Neural cell (in vitro differentiated cells): ENCODE measurements around the gene JUNB. TPM values are rescaled to one million over a fixed set of nuclear protein-coding genes. Genes with fewer than 3 reads are reported as not detected.

Source experiments
- H2AFZ ChIP-seq: fragments of 200-600, 300-800 bp; sonication (generic), shearing (Covaris generic); 2 replicates; pipeline ENCODE4 v1.6.0; 2014; ENCODE audit warnings: low read depth, mild to moderate bottlenecking, antibody characterized with exemption, low read length, moderate library complexity
- H3F3A ChIP-seq: fragments of 200-600 bp; shearing (Covaris generic); 2 replicates; pipeline ENCODE4 v1.6.1; 2016; ENCODE audit warnings: mild to moderate bottlenecking, moderate library complexity, mixed read lengths, antibody characterized with exemption, low read length; ENCODE audit not compliant: insufficient read depth, poor library complexity, severe bottlenecking
- H3K27ac ChIP-seq: fragments of 200-600, 300-800 bp; sonication (generic), shearing (Covaris generic); 2 replicates; pipeline ENCODE4 v1.5.1; 2014; ENCODE audit warnings: mild to moderate bottlenecking, low read length, moderate library complexity
- H3K27me3 ChIP-seq: fragments of 300-800, 200-600 bp; sonication (generic), shearing (Covaris generic); 2 replicates; pipeline ENCODE4 v1.6.0; 2014; ENCODE audit warnings: mild to moderate bottlenecking, low read depth, low read length, moderate library complexity; ENCODE audit not compliant: insufficient read depth
- H3K36me3 ChIP-seq: fragments of 300-800, 200-600 bp; sonication (generic), shearing (Covaris generic); 2 replicates; pipeline ENCODE4 v1.5.1; 2014; ENCODE audit warnings: mild to moderate bottlenecking, antibody characterized with exemption, low read length, moderate library complexity; ENCODE audit not compliant: insufficient read depth
- H3K4me2 ChIP-seq: fragments of 300-800, 200-600 bp; sonication (generic), shearing (Covaris generic); 2 replicates; pipeline ENCODE4 v1.6.0; 2014; ENCODE audit warnings: mild to moderate bottlenecking, low read length
- H3K4me3 ChIP-seq: fragments of 300-800, 200-600 bp; sonication (generic), shearing (Covaris generic); 2 replicates; pipeline ENCODE4 v1.5.1; 2014; ENCODE audit warnings: mild to moderate bottlenecking, low read length, moderate library complexity
- H3K79me2 ChIP-seq: fragments of 200-600 bp; shearing (Covaris generic); replicated peaks from 2 replicates; pipeline ENCODE4 v1.6.0; 2014; ENCODE audit warnings: mild to moderate bottlenecking, low read length, moderate library complexity; ENCODE audit not compliant: insufficient read depth
- H3K9ac ChIP-seq: fragments of 300-800, 200-600 bp; sonication (generic), shearing (Covaris generic); 2 replicates; pipeline ENCODE4 v1.6.1; 2016; ENCODE audit warnings: mild to moderate bottlenecking, low read length, mixed read lengths
- H3K9me2 ChIP-seq: fragments of 200-600 bp; shearing (Covaris generic); 2 replicates; pipeline ENCODE4 v1.6.1; 2016; ENCODE audit warnings: mild to moderate bottlenecking, low read length, mixed read lengths; ENCODE audit not compliant: insufficient read depth
- H3K9me3 ChIP-seq: fragments of 200-600, 300-800 bp; sonication (generic), shearing (Covaris generic); 2 replicates; pipeline ENCODE4 v1.6.1; 2016; ENCODE audit warnings: mild to moderate bottlenecking, mixed run types, low read length, moderate library complexity, mixed read lengths
- H4K20me1 ChIP-seq: fragments of 200-600 bp; shearing (Covaris generic); 2 replicates; pipeline ENCODE4 v1.6.1; 2016; ENCODE audit warnings: mild to moderate bottlenecking, mixed run types; ENCODE audit not compliant: insufficient read depth
- EP300 ChIP-seq: fragments of 450-650 bp; conservative IDR thresholded peaks from 2 replicates; pipeline ENCODE4 v1.6.1; 2014; ENCODE audit warnings: antibody characterized with exemption, mild to moderate bottlenecking, moderate library complexity; ENCODE audit not compliant: poor library complexity, severe bottlenecking
- EZH2 ChIP-seq: fragments of 200-600, 300-800 bp; shearing (Covaris generic), sonication (generic); IDR thresholded peaks from 2 replicates; pipeline ENCODE4 v1.6.1; 2014; ENCODE audit warnings: antibody characterized with exemption, low read length, borderline replicate concordance, mild to moderate bottlenecking; ENCODE audit not compliant: insufficient read depth, poor library complexity, severe bottlenecking
- MXI1 ChIP-seq: fragments of 450-650 bp; conservative IDR thresholded peaks from 2 replicates; pipeline ENCODE4 v1.6.1; 2014; ENCODE audit warnings: antibody characterized with exemption, mild to moderate bottlenecking; ENCODE audit not compliant: poor library complexity, severe bottlenecking
- POLR2AphosphoS5 ChIP-seq: IDR thresholded peaks from 2 replicates; pipeline ENCODE4 v1.6.1; 2012
- RAD21 ChIP-seq: fragments of 450-650 bp; conservative IDR thresholded peaks from 2 replicates; pipeline ENCODE4 v1.6.1; 2014; ENCODE audit warnings: antibody characterized with exemption, mild to moderate bottlenecking, moderate library complexity
- SMC3 ChIP-seq: fragments of 450-650 bp; conservative IDR thresholded peaks from 2 replicates; pipeline ENCODE4 v1.6.1; 2014; ENCODE audit warnings: antibody characterized with exemption, mild to moderate bottlenecking, moderate library complexity; ENCODE audit not compliant: poor library complexity
- TAF1 ChIP-seq: IDR thresholded peaks from 2 replicates; pipeline ENCODE4 v1.6.1; 2012; ENCODE audit warnings: low read depth
- polyA plus RNA-seq: library from polyadenylated mRNA; depleted of rRNA; stranded (reverse); fragments of >200 nt; gene quantifications from 2 replicates; pipeline ENCODE4 v1.2.3, GENCODE V29; 2014
- TF ChIP-seq, protein P1 (sequence below): IDR thresholded peaks from 2 replicates; pipeline ENCODE4 v1.6.1; 2012; ENCODE audit warnings: borderline replicate concordance
- TF ChIP-seq, protein P2 (sequence below): fragments of 450-650 bp; IDR thresholded peaks from 2 replicates; pipeline ENCODE4 v1.5.1; 2014; ENCODE audit warnings: antibody characterized with exemption, mild to moderate bottlenecking, moderate library complexity; ENCODE audit not compliant: poor library complexity, severe bottlenecking

The JUNB gene
- polyA plus RNA-seq, 1 donor from 2014 or later, result 18.7 TPM

DNA sequence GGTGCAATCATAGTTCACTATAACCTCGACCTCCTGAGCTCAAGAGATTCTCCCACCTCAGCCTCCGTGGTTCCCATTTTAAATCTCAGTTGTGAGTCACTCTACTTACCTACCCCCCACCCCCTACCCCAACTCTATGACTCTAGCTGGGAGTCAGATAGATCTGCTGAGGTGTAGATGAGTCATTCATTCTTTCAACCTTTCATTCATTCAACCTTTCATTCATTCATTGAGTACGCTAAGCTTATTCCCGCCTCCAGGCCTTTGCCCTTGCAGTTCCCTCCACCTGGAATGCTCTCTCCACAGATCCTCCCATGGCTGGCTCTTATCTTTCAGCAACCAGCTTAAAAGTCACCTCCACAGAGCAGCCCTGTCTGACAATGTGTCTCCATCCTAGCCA lies 45.9 kb downstream of the JUNB start:
- no peak for TF ChIP-seq MXI1
- no peak for TF ChIP-seq TAF1
- TF ChIP-seq EP300, result no peak
- TF ChIP-seq, protein P1, sequence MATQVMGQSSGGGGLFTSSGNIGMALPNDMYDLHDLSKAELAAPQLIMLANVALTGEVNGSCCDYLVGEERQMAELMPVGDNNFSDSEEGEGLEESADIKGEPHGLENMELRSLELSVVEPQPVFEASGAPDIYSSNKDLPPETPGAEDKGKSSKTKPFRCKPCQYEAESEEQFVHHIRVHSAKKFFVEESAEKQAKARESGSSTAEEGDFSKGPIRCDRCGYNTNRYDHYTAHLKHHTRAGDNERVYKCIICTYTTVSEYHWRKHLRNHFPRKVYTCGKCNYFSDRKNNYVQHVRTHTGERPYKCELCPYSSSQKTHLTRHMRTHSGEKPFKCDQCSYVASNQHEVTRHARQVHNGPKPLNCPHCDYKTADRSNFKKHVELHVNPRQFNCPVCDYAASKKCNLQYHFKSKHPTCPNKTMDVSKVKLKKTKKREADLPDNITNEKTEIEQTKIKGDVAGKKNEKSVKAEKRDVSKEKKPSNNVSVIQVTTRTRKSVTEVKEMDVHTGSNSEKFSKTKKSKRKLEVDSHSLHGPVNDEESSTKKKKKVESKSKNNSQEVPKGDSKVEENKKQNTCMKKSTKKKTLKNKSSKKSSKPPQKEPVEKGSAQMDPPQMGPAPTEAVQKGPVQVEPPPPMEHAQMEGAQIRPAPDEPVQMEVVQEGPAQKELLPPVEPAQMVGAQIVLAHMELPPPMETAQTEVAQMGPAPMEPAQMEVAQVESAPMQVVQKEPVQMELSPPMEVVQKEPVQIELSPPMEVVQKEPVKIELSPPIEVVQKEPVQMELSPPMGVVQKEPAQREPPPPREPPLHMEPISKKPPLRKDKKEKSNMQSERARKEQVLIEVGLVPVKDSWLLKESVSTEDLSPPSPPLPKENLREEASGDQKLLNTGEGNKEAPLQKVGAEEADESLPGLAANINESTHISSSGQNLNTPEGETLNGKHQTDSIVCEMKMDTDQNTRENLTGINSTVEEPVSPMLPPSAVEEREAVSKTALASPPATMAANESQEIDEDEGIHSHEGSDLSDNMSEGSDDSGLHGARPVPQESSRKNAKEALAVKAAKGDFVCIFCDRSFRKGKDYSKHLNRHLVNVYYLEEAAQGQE, result no peak
- TF ChIP-seq RAD21, result no peak
- no peak for TF ChIP-seq EZH2
- TF ChIP-seq, protein P2, sequence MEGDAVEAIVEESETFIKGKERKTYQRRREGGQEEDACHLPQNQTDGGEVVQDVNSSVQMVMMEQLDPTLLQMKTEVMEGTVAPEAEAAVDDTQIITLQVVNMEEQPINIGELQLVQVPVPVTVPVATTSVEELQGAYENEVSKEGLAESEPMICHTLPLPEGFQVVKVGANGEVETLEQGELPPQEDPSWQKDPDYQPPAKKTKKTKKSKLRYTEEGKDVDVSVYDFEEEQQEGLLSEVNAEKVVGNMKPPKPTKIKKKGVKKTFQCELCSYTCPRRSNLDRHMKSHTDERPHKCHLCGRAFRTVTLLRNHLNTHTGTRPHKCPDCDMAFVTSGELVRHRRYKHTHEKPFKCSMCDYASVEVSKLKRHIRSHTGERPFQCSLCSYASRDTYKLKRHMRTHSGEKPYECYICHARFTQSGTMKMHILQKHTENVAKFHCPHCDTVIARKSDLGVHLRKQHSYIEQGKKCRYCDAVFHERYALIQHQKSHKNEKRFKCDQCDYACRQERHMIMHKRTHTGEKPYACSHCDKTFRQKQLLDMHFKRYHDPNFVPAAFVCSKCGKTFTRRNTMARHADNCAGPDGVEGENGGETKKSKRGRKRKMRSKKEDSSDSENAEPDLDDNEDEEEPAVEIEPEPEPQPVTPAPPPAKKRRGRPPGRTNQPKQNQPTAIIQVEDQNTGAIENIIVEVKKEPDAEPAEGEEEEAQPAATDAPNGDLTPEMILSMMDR, result no peak
- no peak for TF ChIP-seq POLR2AphosphoS5
- no peak for TF ChIP-seq SMC3
- Histone ChIP-seq H3K27me3 (peaks cover 33% of the 10 kb centered on the region), H3K79me2 (peaks cover 26% of the 10 kb centered on the region), H2AFZ (no peak overlapping the region), H3K36me3 (no peaks in the 10 kb centered on the region), H3K9me3 (no peaks in the 10 kb centered on the region), H3K4me3 (no peak overlapping the region), H3K4me2 (no peak overlapping the region), H4K20me1 (peaks cover 6% of the 10 kb centered on the region), H3K27ac (no peak overlapping the region), H3F3A (no peaks in the 10 kb centered on the region), H3K9me2 (no peaks in the 10 kb centered on the region), H3K9ac (no peak overlapping the region)

DNA sequence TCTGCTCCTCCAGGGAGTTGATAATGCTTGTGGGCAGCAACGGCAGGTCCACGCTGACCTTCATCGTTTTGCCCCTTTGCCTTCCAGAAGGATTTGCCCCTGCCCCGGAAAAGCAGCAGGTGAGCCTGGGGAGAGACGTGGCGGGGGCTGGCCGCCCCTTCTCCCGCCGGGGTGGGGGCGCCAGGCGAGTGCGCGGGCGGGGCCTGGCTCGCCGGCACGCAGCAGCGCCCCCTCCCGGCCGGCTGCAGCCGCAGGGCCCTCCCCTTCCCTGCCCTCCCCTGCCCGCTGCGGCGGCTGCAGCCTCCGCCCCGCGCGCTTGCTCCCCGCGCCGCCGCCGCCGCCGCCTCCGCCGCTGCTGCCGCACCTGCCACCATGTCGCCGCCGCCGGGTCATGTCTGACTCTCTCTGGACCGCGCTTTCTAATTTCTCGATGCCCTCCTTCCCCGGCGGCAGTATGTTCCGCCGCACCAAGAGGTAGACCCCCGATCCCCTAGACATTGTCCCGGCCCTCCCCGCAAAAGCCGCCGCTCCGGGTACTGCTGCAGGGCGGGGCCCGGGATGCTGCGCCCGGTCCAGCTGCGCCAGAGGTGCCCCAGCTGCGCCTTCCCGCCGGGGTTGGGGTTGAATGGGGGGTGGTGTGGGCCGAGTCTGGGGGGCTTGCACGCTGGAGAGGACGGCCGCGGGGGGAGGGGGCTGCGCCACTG lies 47.0 kb downstream of the JUNB start, which contains the start of gene MAST1:
MAST1 (plus strand) TSS at position 334 of the 704 bp plus-strand sequence; CDS start at position 392, 58 bp downstream.
- Histone ChIP-seq H3K79me2 (peaks cover 33% of the 10 kb centered on the region), H3K36me3 (peaks cover 5% of the 10 kb centered on the region), H3K9me3 (no peaks in the 10 kb centered on the region), H3K4me2 (peak within 1 kb of the TSS; percentile 83), H3K27ac (peak within 1 kb of the TSS; percentile 91), H3K27me3 (peaks cover 22% of the 10 kb centered on the region), H2AFZ (peak within 1 kb of the TSS; percentile 73), H4K20me1 (peaks cover 6% of the 10 kb centered on the region), H3K9ac (peak within 1 kb of the TSS; percentile 100), H3K9me2 (no peaks in the 10 kb centered on the region), H3F3A (no peaks in the 10 kb centered on the region), H3K4me3 (peak within 1 kb of the TSS; percentile 92)
- TF ChIP-seq EZH2 (no peak), RAD21 (peak; percentile 41), MXI1 (peak; percentile 52), EP300 (no peak), SMC3 (peak; percentile 55), TAF1 (no peak), POLR2AphosphoS5 (peak; percentile 93)
- TF ChIP-seq, protein P2, result peak; percentile 85
- TF ChIP-seq, protein P1, result no peak
